Measurements from ENCODE around the gene ZNF689.

GRCh38 chr16:30552956-30553355 lies 57.2 kb downstream of the ZNF689 start:
- TF ChIP-seq MAFK (IDR thresholded peaks at IDR 0.05; ENCODE audit: low read depth, low read length): no peak
- TF ChIP-seq POLR2A (IDR thresholded peaks at IDR 0.05; ENCODE audit: low read depth, low read length): no peak
- TF ChIP-seq RCOR1 (IDR thresholded peaks at IDR 0.05; ENCODE audit: insufficient replicate concordance, low read length): no peak
- no peak for TF ChIP-seq MAZ (IDR thresholded peaks at IDR 0.05; ENCODE audit: borderline replicate concordance, low read depth, low read length)
- no peak for TF ChIP-seq CTCF (conservative IDR thresholded peaks at IDR 0.05; ENCODE audit: low read depth, low read length)
- no peak for TF ChIP-seq RAD21 (IDR thresholded peaks at IDR 0.05; ENCODE audit: low read length)
- TF ChIP-seq MXI1 (IDR thresholded peaks at IDR 0.05; ENCODE audit: borderline replicate concordance, low read depth, low read length): no peak
- TF ChIP-seq SMC3 (IDR thresholded peaks at IDR 0.05; ENCODE audit: low read depth, low read length): no peak
- TF ChIP-seq CEBPB (IDR thresholded peaks at IDR 0.05; ENCODE audit: low read depth, low read length): no peak

Measured in IMR-90 (cell line).